HPDE6-E6E7 (cell line): Measurements from ENCODE around the gene TEDC1.
A peak's percentile ranks its signal among the peaks of the same experiment; 100 is the strongest.

Experiments used
- DNase-seq: peaks from one replicate; pipeline ENCODE4 v3.0.0; 2011; ENCODE audit warnings: missing footprints; ENCODE audit errors: extremely low spot score

TEDC1 gene

DNA sequence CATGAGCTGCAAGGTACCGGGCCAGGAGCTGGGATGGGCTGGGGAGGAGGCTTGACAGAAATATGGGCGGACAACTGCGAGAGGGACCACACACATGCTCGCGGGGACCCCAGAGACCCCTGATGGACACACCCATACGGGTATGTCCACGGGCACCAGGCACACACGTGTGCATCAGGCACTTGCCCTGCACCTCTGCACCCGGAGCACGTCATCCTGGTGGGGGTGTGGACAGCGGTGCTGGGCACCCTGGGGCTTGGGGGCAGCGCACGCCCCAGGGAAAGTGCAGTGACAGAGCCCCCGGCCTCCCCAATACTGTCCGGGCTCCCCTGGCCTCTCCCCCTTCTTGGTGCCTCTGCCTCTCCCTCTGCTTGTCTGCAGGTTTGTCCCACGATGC is 6.1 kb upstream of the TEDC1 start:
- no peak for DNase-seq

DNA sequence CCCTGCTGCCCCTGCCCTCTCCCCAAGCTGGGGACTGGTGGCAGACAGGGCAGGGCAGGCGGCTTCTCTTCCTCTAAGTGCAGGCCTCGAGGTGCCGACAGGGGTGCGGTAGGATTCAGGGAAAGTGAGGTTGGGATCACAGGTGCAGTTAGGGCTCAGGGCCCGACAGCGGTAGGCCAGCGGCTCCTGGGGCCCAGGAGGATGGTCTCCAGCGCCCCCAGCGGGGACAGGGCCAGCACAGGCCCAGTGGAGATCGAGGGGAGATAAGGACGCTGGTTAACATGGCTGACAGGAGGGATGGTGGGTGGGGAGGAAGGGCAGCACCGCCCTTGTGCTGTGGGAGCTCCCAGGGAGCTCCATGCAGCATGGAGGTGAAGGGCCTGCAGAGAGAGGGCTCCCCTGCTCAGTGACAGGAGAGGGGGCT is 5.3 kb upstream of the TEDC1 start:
- no peak for DNase-seq

DNA sequence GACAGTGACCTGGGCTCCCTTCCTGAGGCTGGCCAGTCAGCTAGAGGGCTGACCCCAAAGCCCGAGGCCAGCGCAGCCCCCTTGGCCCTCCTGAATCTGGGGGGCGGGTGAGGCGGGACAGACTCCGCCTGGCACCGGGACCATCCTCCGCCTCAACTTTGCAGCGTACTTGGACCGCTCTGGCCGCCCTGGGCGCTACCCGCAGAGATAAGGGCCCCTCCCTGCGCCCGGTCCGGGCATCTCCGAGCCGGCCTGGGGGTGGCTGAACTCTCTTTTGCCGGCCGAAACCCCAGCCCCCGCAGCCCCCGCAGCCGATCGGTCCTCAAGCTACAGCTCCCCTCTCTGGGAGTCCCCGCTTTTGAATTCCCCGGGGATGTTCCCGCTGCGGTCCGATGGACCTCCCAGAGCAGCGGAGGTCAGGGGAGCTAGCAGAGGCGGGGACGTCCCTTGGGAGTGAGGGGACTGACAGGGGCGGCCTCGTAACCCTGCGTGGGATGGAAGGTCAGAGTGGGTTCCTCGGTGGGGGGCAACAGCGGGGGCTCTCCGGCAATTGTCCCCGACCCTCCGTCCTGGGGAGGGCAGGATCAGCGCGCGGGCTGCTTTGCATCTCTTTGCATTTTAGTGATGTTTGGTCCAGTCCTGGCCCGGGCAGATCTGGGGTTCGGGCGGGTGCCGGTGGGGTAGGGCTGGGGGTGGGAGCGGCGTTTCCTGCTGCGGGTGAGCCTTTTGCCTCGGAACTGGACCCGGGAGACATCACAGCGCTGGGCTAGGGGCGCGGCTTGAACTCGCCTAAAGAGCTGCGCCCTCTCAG is 4.7 kb upstream of the TEDC1 start, which contains the start of gene CRIP1:
TSS of gene CRIP1 (plus strand) at position 724 of the 811 bp plus-strand sequence. CDS start 374 bp downstream, outside the sequence.
- DNase-seq: no peak

DNA sequence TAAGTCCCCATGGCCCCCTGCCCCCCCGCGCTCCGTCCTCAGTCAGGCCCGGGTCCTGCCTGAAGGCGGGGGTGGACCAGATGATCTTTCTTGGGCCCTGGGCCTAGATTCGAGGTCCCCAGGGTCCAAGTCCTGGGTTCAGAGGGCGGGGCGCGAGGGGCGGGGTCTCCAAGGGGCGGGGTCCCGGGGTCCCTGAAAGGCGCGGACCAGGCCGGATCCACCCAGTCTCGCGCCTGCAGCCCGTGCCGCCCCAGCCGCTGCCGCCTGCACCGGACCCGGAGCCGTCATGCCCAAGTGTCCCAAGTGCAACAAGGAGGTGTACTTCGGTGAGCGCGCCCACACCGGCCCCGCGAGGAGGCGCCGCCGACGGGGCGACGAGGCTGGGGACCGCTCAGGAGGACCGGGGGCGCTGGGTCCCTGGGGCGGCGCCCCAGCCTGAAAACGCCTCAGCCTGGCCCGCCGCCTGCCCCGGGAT is 4.0 kb upstream of the TEDC1 start:
- DNase-seq: no peak

DNA sequence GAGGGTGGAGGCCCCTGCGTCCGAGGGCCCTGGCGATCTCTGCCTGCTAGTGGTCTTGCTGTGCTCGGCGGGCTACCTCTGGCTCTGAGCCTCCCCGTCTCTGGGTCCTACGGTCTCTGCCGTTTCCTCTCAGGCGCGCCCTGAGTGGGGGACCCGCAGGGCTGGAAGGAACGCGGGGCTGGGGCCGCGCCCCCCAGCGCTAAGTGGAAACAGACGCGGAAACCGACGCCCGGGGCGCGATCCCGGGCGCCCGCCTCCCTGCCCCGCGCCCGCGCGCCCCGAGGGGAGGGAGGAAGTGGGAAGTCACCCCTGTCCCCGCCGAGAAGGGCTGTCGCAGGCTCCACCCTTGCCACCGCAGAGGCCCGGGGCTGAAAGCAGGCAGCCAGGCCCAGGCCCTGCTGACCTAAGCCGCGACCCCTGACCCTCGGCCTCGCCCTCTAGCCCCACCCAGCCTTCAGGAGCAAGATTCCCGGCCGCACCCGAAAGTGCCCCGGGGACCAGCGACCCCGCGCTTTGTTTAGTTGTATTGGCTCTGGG is 3.5 kb upstream of the TEDC1 start:
- DNase-seq: no peak

DNA sequence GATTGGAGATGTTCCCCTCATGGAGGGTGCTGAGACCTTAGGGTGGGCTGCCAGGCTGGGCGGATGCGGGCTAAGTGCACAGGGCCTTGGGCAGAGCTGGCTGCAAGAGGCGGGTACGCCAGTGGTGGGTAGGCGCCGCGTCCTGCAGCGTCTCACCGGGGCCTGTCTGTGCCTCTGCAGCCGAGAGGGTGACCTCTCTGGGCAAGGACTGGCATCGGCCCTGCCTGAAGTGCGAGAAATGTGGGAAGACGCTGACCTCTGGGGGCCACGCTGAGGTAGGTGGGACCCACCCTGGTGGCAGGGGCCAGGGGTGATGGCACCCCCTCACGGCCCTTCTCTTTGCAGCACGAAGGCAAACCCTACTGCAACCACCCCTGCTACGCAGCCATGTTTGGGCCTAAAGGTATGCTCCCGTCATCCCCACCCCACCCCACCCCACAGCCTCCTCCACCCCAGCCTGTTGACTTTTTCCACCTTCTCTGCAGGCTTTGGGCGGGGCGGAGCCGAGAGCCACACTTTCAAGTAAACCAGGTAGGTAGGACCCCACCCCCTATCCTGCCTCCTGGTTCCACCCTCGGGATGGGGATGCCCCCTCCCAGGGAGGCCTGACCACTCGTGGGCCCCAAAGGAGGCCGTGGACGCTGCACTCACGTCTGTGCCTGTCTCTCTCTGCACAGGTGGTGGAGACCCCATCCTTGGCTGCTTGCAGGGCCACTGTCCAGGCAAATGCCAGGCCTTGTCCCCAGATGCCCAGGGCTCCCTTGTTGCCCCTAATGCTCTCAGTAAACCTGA is 2.9 kb upstream of the TEDC1 start:
- no peak for DNase-seq

DNA sequence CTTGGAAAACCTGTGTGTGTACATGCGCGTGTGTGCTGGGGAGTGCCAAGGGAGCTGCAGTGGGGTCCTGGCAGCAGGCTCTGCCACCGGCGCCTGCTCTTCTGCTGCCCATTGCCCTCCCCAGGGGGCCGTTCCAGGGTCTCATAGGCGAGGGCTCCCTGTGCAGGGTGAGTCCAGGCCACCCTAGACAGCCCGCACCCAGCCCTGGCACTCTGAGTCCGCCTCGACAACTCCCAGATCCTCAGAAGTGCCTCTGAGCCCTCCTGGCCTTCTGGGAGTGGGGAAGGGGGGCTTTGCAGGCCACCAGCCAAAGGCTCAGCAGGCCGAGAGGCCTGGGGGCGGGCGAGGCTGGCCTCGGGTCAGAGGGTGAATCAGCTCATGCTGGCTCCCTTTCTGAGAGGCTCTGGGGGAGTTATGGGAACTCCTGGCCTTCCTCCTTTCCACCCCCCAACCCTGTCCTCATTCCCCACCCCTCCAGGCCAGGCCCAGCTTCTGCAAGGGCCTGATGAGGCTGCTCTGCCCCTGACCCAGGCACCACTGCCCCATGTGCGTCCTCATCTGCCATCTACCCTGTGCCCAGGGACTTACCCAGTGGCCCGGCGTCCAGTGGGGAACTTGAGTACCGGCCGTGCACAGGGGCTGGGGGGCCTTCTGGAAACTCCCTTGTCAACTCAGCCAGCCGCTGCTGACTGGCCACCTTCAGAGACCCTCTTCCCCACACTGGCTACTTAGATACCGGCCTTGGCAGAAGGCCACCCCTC is 2.1 kb upstream of the TEDC1 start:
- no peak for DNase-seq

DNA sequence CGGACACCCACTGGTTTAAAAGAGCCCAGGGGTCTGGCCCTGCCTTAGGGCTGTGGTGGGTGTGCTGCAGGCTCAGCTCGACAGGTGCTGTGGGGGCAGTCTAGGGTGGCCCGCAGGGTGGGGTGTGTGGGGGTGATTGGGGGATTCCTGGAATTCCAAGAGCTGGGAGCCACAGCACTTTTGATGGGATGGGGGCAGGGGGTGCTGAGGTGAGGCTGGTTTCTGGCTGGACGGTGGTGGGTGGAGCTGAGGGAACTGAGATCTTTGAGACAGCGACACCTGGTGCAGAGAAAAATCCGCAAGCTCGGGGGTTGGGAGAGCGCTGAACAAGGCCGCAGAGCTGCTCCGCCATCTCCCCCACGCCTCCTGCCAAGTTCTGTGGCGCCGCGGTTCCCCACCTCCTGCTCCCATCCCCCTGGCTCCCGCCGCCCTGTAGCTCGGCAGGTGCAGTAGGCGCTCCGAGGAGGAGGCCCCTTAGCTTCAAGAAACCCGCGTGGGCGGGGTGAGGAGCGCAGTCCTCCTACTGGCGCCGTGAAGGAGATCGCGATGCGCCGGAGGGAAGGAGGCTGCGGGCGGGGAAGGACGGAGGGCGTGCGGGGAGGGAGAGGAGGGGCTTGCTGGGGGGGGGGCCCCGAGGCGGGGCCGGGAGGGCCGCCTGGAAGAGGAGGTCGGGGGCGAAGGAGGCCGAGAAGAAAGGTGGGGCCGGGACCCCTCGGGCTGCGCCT is 1.3 kb upstream of the TEDC1 start:
- DNase-seq: peak; percentile 81

DNA sequence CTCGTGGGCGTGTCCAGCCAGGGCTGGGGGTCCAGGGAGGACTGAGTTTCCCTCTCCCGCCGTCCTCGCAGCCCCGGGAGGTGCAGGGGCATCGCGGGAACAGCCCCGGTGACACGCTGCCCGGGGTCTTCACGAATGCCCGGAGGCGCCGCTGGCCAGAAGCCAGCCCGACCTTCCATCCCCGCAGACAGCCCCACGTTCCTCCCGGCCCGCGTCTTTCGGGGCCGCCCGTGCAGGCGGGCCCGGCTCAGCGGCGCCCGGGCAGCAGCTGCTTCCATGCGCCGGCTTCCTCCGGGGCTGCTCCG is 827 bp upstream of the TEDC1 start:
- no peak for DNase-seq

DNA sequence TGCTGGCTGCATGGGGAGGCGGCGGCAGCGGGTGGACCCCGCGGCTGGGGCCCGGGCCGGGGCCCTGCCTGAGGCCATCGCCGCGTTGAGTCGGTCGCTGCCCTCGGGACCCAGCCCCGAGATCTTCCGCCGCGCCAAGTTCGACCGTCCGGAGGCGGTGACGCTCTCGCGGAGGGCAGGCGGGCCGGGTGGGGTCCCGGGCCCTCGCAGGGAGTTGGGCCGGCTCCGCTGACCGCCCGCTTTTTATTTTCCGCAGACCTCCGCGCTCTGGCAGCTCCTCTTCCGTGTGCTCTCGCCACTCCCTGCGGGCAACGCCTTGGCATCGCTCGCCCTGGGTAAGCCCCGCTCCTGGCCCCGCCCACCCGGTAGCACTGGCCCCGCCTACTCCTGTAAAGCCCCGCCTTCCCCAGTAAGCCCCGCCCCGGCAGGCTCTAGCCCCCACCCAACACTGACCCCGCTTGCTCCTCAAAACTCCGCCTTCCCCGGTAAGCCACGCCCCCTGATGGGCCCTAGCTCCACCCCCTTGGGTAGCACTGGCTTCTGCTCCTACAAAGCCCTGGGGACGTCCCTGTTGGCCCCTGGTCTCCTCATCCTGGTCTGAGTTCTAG is 424 bp downstream of the TEDC1 start:
- no peak for DNase-seq

DNA sequence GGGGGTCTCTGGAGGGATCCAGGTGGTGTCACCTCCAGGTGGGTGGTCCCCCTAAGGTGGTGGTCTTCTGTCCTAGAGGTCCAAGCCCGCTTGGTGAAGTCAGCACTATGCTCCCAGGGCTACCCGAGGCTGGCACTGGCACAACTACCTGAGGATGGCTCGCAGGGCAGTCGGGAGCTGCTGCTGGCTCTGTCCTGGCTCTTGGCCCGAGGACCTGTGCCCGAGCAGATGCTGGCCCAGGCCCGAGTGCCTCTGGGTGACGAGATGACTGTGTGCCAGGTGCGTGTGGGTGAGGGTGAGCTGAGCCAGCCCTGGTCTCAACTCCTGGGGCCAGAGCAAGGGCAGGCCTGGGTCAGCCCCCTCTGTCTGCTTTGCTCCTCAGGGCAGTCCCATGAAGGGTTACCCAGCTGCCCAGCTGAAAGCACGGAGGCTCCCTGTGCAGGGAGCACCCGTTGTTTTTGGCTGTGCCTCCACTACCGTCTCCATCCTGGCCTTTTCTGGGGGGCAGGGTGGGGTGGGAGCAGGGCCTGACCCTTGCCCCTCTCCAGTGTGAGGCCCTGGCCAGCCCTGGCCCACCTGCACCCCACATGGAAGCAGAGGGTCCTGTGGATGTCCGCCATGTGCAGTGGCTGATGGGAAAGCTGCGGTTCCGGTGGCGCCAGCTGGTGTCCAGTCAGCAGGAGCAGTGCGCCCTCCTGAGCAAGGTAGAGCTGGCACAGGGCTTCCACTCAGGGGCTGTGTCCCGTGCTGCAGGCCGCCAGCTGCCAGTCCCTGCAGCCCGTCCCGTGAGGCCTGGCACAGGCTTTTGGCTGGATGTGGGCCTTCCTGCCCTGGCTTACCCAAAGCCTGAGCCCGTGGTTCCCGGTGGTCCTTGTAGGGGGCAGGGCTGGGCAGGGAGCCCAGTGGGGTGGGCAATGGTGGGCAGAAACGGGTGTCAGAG is 1.3 kb downstream of the TEDC1 start:
- DNase-seq: no peak

DNA sequence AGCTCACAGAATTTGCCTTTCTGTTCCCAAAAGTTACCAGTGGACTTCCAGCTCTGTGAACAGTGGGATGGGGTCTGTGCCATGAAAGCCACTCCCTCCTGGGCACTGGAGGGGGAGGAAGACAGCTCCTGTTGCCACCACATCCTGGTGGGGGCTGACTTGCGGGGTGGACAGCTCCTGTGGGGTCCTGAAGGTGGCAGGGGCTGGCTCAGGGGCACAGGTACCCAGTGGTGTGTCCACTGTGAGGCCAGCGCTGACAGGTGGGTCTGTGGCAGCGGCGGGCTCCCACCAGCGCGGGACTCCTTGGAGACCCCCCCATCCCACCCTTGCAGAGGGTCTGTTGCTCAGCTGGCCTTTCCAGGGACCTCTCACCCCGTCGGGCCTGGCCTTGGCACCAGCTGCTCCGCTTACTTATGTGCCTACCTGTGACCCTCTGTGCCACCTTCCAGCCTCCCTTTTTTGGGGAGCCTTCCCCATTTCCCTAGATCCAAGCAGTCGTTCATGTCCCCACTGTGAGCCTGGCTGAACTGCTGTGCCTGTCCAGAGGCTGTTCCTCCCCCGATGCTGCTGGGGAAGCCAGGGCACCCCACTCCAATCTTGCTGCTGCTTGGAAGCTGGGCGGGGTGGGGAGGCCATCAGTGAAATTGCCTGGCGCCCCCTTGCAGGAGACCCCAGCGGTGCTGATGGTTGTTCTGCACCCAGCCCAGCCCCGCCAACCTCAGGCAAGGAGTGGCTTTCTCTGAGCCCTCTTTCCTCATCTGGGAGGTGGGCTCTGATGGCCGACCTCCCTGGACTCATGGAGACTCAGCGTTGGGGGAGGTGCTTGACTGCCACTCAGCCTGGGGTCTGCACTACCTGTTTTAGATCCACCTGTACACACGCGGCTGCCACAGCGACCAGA is 2.2 kb downstream of the TEDC1 start:
- DNase-seq: no peak

DNA sequence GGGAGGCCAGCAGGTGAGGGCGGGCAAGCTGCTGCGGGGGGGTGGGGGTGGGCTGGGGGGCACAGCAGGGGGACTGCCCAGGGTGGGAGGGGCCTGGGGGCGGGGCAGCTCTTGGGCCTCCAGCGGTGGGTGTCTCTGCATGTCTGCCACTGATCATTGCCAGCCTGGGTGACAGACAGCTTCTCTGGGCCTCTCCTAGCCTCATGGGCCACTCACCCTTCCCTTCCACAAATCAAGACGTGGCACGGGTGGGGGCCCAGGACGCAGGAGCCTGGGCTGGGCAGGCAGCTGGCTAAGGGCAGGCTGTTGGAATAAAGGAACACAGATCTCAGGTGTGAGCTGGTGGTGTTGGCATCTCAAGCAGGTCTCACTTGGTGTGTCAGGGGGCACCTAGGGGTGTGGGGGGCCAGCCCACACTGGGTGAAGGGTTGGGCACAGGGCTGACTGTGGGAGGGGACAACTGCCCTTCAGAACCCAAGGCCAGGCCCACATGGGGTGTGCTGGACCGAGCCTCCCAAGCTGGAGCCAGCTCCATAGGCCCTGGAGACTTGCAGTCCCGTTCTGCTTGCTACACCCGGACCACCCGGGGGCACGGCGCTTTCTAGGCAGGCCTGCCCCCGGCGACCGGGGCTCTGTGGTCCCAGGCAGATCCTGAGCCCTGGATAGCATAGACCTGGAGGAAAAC is 3.0 kb downstream of the TEDC1 start:
- no peak for DNase-seq

DNA sequence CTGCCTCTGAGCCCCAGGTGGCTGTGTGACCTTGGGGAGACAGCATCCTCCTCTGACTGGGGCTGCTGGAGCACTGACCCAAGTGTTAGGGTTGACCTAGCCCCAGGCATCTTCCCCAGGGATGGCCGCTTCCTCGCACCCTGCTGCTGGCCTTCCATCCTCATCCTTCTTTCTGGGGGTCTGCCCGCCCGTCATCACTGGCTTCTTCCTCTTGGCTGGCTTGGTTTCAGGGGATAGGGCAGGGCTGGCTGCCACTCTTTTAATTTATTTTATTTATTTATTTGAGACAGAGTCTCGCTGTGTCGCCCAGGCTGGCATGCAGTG is 3.5 kb downstream of the TEDC1 start:
- DNase-seq: no peak

DNA sequence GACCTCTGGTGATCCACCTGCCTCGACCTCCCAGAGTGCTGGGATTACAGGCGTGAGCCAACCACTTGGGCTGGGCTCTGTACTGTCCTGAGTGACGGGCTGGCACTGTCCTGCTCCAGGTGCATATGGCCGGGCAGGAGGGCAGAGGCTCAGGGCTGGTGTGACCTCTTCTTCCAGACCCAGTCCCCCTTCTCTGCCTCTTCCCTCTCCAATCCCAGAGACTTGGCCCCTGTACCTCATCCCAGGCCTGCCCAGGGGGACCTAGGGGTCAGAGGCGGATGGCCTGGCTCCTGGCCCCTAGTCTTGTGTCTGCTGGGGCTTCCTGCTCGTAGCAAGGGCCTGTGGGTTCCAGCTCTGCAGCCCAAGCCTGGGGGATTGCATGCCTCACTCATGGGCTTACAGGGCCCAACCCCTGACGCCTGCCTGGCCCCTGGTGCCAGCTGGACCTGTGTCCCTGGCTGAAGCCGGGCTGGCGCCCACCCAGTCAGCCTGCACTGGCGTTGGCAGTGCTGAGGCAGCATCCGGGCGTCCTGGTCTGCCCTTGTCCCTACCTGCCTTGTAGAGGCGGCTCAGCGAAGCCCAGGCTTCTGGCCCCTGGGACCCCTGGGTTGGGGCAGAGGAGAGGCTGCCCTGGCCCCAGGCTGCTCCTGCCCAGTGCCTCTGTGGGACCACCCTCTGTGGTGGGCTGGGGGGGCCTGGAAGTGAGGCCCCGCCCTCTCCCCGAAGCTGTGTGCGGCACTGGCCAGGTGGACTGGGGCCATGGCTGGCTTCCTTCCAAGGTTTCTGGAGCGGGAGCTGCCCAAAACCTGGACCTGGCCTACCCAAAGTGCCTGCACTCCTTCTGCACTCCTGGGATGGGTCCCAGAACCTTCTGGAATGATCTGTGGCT is 4.3 kb downstream of the TEDC1 start:
- no peak for DNase-seq

DNA sequence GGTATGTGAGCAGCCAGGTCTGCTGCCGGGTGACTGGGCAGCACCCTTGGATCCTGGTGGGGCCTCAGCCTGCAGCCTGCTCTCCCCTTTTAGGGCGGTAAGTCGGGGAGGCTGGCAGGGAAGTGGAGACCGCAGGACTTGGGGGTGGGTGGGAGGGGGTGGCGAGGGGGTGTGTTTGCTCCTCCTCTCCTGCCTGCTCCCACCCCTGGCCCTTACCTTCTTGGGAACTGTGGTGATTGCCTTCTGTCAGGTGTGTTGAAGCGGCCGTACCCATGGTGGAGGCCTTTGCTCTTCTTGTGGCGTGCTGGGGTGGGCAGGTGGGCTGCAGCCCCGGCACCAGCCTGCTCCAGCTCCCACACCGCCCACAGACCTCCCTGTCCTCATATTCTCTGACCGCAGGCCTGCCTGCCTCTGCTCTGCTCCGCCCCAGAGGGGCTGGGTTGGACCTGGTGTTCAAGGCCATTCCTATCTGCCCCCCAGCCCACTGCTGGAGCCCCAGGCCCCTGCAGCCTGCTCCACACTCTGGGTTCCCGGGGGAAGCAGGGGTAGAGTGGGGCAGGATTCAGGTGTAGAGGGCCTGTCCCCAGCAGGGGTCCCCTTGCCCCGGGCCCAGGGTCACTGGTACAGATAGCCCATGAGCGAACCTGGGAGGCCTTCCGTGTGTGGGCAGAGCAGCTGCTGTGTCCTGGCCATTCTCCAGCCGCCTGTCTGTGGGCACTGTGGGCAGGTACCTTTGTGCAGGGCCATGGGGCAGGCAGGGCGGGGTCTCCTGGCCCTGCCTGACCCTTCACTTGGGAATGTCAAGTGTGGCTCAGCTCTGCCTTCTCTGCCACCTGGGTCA is 5.2 kb downstream of the TEDC1 start:
- no peak for DNase-seq
